Keratinocyte (primary cell): ENCODE results near the gene ZNF488.

Source experiments
- CTCF ChIP-seq, 3 experiments: IDR thresholded peaks in 1 of 3; conservative IDR thresholded peaks in 1 of 3; optimal IDR thresholded peaks in 1 of 3; 2 replicates in 2 of 3; 3 replicates in 1 of 3; pipeline versions ENCODE3 to v1.5.1; 2011; ENCODE audit warnings: low read length in 3 of 3, mild to moderate bottlenecking in 3 of 3, moderate library complexity in 2 of 3, control low read depth in 1 of 3, inconsistent platforms in 1 of 3; ENCODE audit not compliant: insufficient read depth in 2 of 3; ENCODE audit errors: extremely low read depth in 1 of 3
- EZH2 ChIP-seq: IDR thresholded peaks from one replicate; pipeline ENCODE4 v1.6.1; 2012; ENCODE audit warnings: inconsistent platforms, mild to moderate bottlenecking, low read length, moderate library complexity

GRCh38 chr10:47413531-47414226 lies 29.6 kb upstream of the ZNF488 start:
- TF ChIP-seq CTCF (optimal IDR thresholded peaks at IDR 0.05 in 1 of 3, IDR thresholded peaks at IDR 0.05 in 1 of 3, conservative IDR thresholded peaks at IDR 0.05 in 1 of 3; ENCODE audit: extremely low read depth in 1 of 3, insufficient read depth in 2 of 3, low read length in 3 of 3) (no peak), EZH2 (no peak)
